CD4-positive, alpha-beta T cell treated with Interleukin-17A for 1 hour (primary cell): ENCODE data around the gene DSTN.
"Not testable (repeated sequence)": the region's sequence is repeated elsewhere in the genome, so short reads cannot be mapped to it uniquely, and the experiment has no call there.

Source experiments
- DNase-seq: peaks from one replicate; pipeline ENCODE4 v3.0.0-alpha.2; 2020

DSTN gene

DNA sequence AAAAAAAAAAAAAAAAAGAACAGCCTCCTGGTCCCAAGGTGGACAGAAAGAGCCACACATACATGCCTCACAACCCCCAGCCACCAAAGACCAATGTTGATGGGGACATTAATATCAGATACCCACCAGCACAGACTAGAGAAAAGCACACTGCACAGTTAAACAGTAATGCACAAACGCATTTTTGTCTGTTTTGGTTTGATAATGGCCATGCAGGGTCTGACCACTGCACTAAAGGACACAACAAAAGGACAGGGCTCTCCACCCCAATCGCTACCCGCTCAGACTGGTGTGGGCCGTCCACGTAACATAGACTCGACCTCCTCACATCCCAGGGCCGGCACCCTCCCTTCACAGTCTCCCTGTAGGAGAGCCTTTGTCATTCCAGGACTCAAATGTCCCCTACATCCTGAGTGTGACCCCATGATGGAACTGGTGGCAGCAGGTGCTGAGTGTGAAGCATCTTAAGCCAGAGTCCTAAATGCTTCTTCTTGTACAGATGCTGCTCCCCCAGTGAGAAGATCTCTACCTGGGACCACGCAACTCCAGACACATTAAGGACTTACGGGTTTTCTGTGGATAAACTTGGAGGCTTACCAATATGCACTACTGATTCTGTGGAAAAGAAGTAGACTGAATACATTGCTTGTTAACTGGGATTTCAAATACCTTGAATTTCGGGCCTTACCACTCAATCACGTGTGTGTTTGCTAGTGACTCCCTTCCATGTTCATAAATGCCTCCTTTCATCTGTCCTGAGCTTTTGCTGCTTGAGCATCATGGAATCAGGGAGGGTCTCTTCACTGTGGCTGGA lies 84.2 kb downstream of the DSTN start:
- DNase-seq, result no peak

GRCh38 chr20:17654649-17655285 lies 84.9 kb downstream of the DSTN start:
- no peak for DNase-seq

GRCh38 chr20:17655286-17655651 lies 85.4 kb downstream of the DSTN start:
- no peak for DNase-seq

DNA sequence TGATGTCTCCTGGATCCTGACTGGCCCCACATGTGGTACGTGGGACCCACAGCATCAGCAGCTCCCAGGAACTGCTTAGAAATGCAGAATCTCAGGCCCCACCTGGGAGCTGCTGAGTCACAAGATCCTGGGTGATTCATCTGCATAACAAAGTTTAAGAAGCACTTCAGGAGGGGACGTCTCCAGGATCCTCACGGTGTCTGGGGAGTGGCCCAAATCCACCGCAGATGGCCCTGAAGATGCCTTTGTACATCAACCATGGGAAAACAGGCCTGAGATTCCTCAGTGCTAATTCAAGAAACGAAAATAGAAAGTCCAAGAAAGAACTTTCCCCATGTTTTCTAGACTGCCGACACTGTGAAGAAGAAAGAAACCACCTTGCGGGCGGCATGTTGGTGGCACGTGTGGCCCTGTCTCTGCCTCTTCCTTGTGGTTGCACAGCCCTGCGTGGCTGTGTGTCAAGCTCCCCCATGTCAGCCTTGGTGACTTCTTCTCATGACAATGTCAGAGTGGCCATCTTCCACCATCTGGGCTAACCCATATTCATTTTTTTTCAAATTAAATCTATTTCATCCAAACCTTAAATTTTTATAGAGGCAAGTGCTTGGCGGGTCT lies 86.1 kb downstream of the DSTN start:
- DNase-seq, result no peak

DNA sequence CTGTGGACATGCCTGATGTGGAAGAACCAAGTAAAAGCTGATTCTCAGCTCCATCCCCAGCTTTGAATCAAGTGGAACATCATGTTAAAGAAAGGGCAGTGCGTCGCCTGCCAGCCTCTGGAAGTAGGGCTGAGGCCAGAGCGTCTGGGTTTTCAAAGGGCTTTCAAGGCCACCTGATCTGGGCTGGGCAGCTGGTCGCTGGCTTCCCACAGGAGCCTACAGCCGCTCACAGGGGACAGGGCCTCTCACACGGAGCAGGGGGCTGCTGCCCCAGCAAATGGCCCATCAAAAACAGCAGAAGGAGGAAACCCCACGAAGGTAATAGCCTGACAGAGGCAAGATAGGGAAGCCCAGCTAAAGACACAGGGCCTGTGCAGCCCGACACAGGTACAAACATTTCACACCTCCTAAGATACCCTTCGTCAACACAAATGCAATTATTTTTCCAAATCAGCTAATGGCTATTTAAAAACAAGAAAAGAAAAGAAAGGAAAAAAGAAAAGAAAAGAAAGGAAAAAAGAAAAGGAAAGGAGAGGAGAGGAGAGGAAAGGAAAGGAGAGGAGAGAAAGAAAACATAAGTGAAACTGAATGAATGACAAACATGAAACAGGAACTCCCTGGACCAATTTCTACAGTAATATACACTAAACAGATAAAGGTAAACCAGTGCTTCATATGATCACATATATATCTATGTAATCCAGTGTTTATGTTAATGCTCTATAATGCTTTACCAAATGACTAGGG lies 87.4 kb downstream of the DSTN start:
- no peak for DNase-seq

GRCh38 chr20:17657898-17658647 lies 88.2 kb downstream of the DSTN start:
- DNase-seq, result no peak

DNA sequence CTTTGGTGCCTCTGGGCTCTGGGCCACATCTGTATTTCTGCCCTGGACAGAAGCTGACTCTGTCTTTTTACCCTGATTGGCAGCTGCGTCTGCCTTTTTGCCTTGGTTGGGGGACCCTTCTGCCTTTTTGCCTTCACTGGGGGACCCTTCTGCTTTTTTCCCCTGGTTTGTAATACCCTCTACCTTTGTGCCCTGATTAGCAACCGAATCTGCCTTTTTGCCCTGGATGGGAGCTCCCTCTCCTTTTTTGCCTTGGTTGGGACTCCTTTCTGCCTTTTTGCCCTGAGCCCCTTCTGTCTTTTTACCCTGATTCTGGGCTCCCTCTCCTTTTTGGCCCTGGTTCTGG lies 88.7 kb downstream of the DSTN start:
- DNase-seq, result no peak

- DNase-seq, result not testable (repeated sequence)
Observed at GRCh38 chr20:17659344-17659743, 89.5 kb downstream of the DSTN start.
